Endothelial cell of umbilical vein (primary cell): ENCODE measurements around the gene DIS3. TPM values are rescaled to one million over a fixed set of nuclear protein-coding genes. Genes with fewer than 3 reads are reported as not detected.

Experiments
- BruUV-seq: library from RNA; stranded (reverse); fragments of 400-500 nt; replicated peaks from 2 replicates; lab custom pipeline; 2021; lab: Mats Ljungman, UMichigan
- CTCF ChIA-PET: fragments of 300-600, 350-600 bp; sonication (Branson Sonifier 250); formaldehyde crosslinking; loops from one replicate; lab custom pipeline; 2021; ENCODE audit warnings: antibody characterized with exemption, inconsistent platforms; lab: Charles Lee
- POLR2A ChIA-PET: fragments of 300-600, 350-600 bp; sonication (Branson Sonifier 250); formaldehyde crosslinking; loops from one replicate; lab custom pipeline; 2021; ENCODE audit warnings: antibody characterized with exemption, inconsistent platforms; lab: Charles Lee
- DNase-seq: peaks from one replicate; pipeline ENCODE4 v3.0.0-alpha.2; 2011; ENCODE audit warnings: low read depth, low spot score
- FAIRE-seq: peaks from 2 replicates; lab custom pipeline; 2011; peaks lifted over from hg19 to GRCh38; lab: Jason Lieb, UNC
- H2AFZ ChIP-seq: 2 replicates; pipeline ENCODE4 v1.6.0; 2012; ENCODE audit warnings: low read depth, low read length, control low read depth, inconsistent platforms
- H3K27ac ChIP-seq: 2 replicates; pipeline ENCODE4 v1.5.1; 2011; ENCODE audit warnings: low read depth, mild to moderate bottlenecking, control low read depth, low read length, moderate library complexity; ENCODE audit not compliant: insufficient read depth
- H3K27me3 ChIP-seq, 2 experiments: 2 replicates each; pipeline versions ENCODE4 v1.6.0 to v1.6.1; 2011; ENCODE audit warnings: low read length in 2 of 2, mixed read lengths in 1 of 2; ENCODE audit not compliant: control insufficient read depth in 2 of 2, insufficient read depth in 2 of 2
- H3K36me3 ChIP-seq, 2 experiments: 2 replicates in 1 of 2; 3 replicates in 1 of 2; pipeline ENCODE4 v1.5.1; 2011; ENCODE audit warnings: low read length in 2 of 2, mild to moderate bottlenecking in 1 of 2, moderate library complexity in 1 of 2; ENCODE audit not compliant: control insufficient read depth in 2 of 2, insufficient read depth in 2 of 2; ENCODE audit errors: extremely low read depth in 1 of 2
- H3K4me1 ChIP-seq: 3 replicates; pipeline ENCODE4 v1.5.1; 2011; ENCODE audit warnings: mild to moderate bottlenecking, low read length; ENCODE audit not compliant: control insufficient read depth, insufficient read depth; ENCODE audit errors: extremely low read depth
- H3K4me2 ChIP-seq: 2 replicates; pipeline ENCODE4 v1.6.1; 2011; ENCODE audit warnings: low read length, control low read depth, mixed read lengths; ENCODE audit not compliant: insufficient read depth
- H3K4me3 ChIP-seq, 3 experiments: fragments of 200-600 bp in 1 of 3; sonication (generic), shearing (Covaris generic) in 1 of 3; replicated peaks in 1 of 3; 2 replicates each; pipeline ENCODE4 v1.5.1; 2011 to 2016; ENCODE audit warnings: control low read depth in 3 of 3, low read length in 3 of 3, mild to moderate bottlenecking in 2 of 3, inconsistent platforms in 1 of 3, low read depth in 1 of 3, moderate library complexity in 1 of 3; ENCODE audit not compliant: insufficient read depth in 1 of 3
- H3K79me2 ChIP-seq: 2 replicates; pipeline ENCODE4 v1.6.0; 2012; ENCODE audit warnings: low read length, inconsistent platforms; ENCODE audit not compliant: control insufficient read depth, insufficient read depth
- H3K9ac ChIP-seq: replicated peaks from 2 replicates; pipeline ENCODE3; 2011; ENCODE audit warnings: low read length, control low read depth; ENCODE audit not compliant: insufficient read depth; ENCODE audit errors: extremely low read depth
- H3K9me1 ChIP-seq: replicated peaks from 3 replicates; pipeline ENCODE4 v1.6.0; 2011; ENCODE audit warnings: mild to moderate bottlenecking, low read length; ENCODE audit not compliant: control insufficient read depth, insufficient read depth; ENCODE audit errors: extremely low read depth
- H3K9me3 ChIP-seq: replicated peaks from 2 replicates; pipeline ENCODE4 v1.5.1; 2012; ENCODE audit warnings: low read length, inconsistent platforms; ENCODE audit not compliant: control insufficient read depth, insufficient read depth
- H4K20me1 ChIP-seq: replicated peaks from 2 replicates; pipeline ENCODE3; 2011; ENCODE audit warnings: mild to moderate bottlenecking, low read length; ENCODE audit not compliant: control insufficient read depth, insufficient read depth; ENCODE audit errors: extremely low read depth
- CTCF ChIP-seq, 2 donors: IDR thresholded peaks; 1 replicate in 1 of 2; 2 replicates in 1 of 2; pipeline ENCODE4 v1.5.1; 2011; ENCODE audit warnings: low read length in 2 of 2, mild to moderate bottlenecking in 2 of 2, moderate library complexity in 2 of 2, control low read depth in 1 of 2, inconsistent platforms in 1 of 2, low read depth in 1 of 2; ENCODE audit not compliant: insufficient read depth in 1 of 2; ENCODE audit errors: extremely low read depth in 1 of 2
- EZH2 ChIP-seq: IDR thresholded peaks from 2 replicates; pipeline ENCODE4 v1.6.1; 2012; ENCODE audit warnings: borderline replicate concordance, low read depth, mild to moderate bottlenecking, moderate library complexity, low read length, inconsistent platforms; ENCODE audit not compliant: severe bottlenecking
- FOS ChIP-seq: IDR thresholded peaks from 2 replicates; pipeline ENCODE4 v1.6.1; 2011; ENCODE audit warnings: mild to moderate bottlenecking, low read length, moderate library complexity, borderline replicate concordance; ENCODE audit not compliant: insufficient read depth
- GATA2 ChIP-seq: IDR thresholded peaks from 2 replicates; pipeline ENCODE4 v1.7.0; 2011; ENCODE audit warnings: low read depth, mild to moderate bottlenecking, moderate library complexity, mixed read lengths, low read length; ENCODE audit not compliant: insufficient read length, insufficient read depth
- JUN ChIP-seq: IDR thresholded peaks from 2 replicates; pipeline ENCODE4 v1.6.1; 2011; ENCODE audit warnings: borderline replicate concordance, low read depth; ENCODE audit not compliant: insufficient read length, insufficient read depth
- MAX ChIP-seq: IDR thresholded peaks from 2 replicates; pipeline ENCODE4 v1.6.1; 2011; ENCODE audit not compliant: insufficient read depth, insufficient read length
- MYC ChIP-seq: IDR thresholded peaks from one replicate; pipeline ENCODE4 v1.6.1; 2011; ENCODE audit warnings: mild to moderate bottlenecking, low read depth, low read length
- POLR2A ChIP-seq: IDR thresholded peaks from 2 replicates; pipeline ENCODE4 v1.6.1; 2012; ENCODE audit warnings: low read depth, mild to moderate bottlenecking, control low read depth, low read length
- POLR2AphosphoS5 ChIP-seq: IDR thresholded peaks from 2 replicates; pipeline ENCODE4 v1.6.1; 2012; ENCODE audit warnings: low read depth, mild to moderate bottlenecking, control low read depth, low read length, moderate library complexity; ENCODE audit not compliant: insufficient read depth
- dilution Hi-C: fragments of 300-500 bp; cut with MboI; formaldehyde crosslinking; loops from one replicate; pipeline ENCODE4 v1.15.0; 2019; ENCODE audit warnings: low sequenced_read_pairs; ENCODE audit not compliant: extremely low pct_ligation_motif_present
- intact Hi-C: fragments of 100-400 bp; cut with micrococcal nuclease; formaldehyde crosslinking; loops from one replicate; pipeline ENCODE4 v1.10.0; 2022
- polyA plus RNA-seq, 4 experiments: library from polyadenylated mRNA; depleted of rRNA in 3 of 4; stranded (reverse) in 3 of 4; unstranded in 1 of 4; fragments of >200 nt; gene quantifications; 2 replicates each; pipeline versions ENCODE4 v1.2.1 to v1.2.3, GENCODE V29; 2011 to 2012; ENCODE audit warnings: missing spikeins in 1 of 4
- total RNA-seq: library from RNA; stranded (reverse); gene quantifications from 2 replicates; pipeline ENCODE4 v1.2.3, GENCODE V29; 2021

DIS3 gene
- total and polyA plus RNA-seq, 2 donors (not counting 3 experiments of a cell fraction or from before 2014, with no cell fraction given) = 12.4 to 31.4 TPM

GRCh38 chr13:72804301-72804700, 22.6 kb upstream of the DIS3 start:
- no peaks in the 10 kb centered on the region for H3K9me1 ChIP-seq
- POLR2A ChIA-PET = no interaction called here
- CTCF ChIA-PET = no interaction called here
- H3K27ac ChIP-seq = no peak overlapping the region
- no peaks in the 10 kb centered on the region for H3K4me1 ChIP-seq
- intact Hi-C loops (no loop called here), dilution Hi-C loops (no loop called here)
- FAIRE-seq (no peak), DNase-seq (no peak)
- H3K9me3 ChIP-seq = no peaks in the 10 kb centered on the region
- no peaks in the 10 kb centered on the region for H3K79me2 ChIP-seq
- TF ChIP-seq POLR2A (no peak), FOS (no peak), GATA2 (no peak), JUN (no peak), POLR2AphosphoS5 (no peak), MAX (no peak), MYC (no peak)
- H3K4me2 ChIP-seq = no peak overlapping the region
- H3K27me3 ChIP-seq = no peaks in the 10 kb centered on the region
- H4K20me1 ChIP-seq = no peaks in the 10 kb centered on the region
- H2AFZ ChIP-seq = no peak overlapping the region
- BruUV-seq = no TSS peak
- peaks cover 0 to 2% of the 10 kb centered on the region in 2 experiments for H3K36me3 ChIP-seq
- no peak overlapping the region for H3K9ac ChIP-seq
- no peak overlapping the region for H3K4me3 ChIP-seq

- DNase-seq (no peak), FAIRE-seq (no peak)
- Histone ChIP-seq H3K9me3 (no peaks in the 10 kb centered on the region), H3K36me3 (peaks cover 6 to 8% of the 10 kb centered on the region in 2 experiments), H3K9me1 (no peaks in the 10 kb centered on the region), H3K4me3 (no peak overlapping the region), H2AFZ (no peak overlapping the region), H3K79me2 (peaks cover 3% of the 10 kb centered on the region), H3K4me1 (no peaks in the 10 kb centered on the region), H4K20me1 (no peaks in the 10 kb centered on the region), H3K9ac (no peak overlapping the region), H3K27ac (no peak overlapping the region), H3K4me2 (no peak overlapping the region), H3K27me3 (no peaks in the 10 kb centered on the region)
- dilution Hi-C loops = no loop called here
- TF ChIP-seq EZH2 = no peak
- TF ChIP-seq GATA2 = no peak
- TF ChIP-seq CTCF (IDR thresholded peaks at IDR 0.05; ENCODE audit: extremely low read depth in 1 of 2, insufficient read depth in 1 of 2, low read depth in 1 of 2, low read length in 2 of 2) = no peak
- TF ChIP-seq JUN = no peak
- no peak for TF ChIP-seq POLR2A
- TF ChIP-seq MAX = no peak
- no peak for TF ChIP-seq MYC
- TF ChIP-seq FOS = no peak
- TF ChIP-seq POLR2AphosphoS5 = no peak
- no TSS peak for BruUV-seq
- POLR2A ChIA-PET = no interaction called here
- CTCF ChIA-PET = interaction anchor here (2.4 to 2.6 kb wide), 2 partner anchors 9 to 10 kb away, joined by 8 to 9 read pairs; no protein-coding TSS in a partner anchor
- intact Hi-C loops = no loop called here
Observed at GRCh38 chr13:72798817-72799216, 17.1 kb upstream of the DIS3 start.
